BLaER1 (cell line): ENCODE data around the gene GABRQ.

ENCODE experiments used
- H3K27ac ChIP-seq: shearing (Covaris generic); formaldehyde crosslinking; 2 replicates; pipeline ENCODE4 v1.8.1; 2022
- H3K27me3 ChIP-seq: shearing (Covaris generic); formaldehyde crosslinking; 2 replicates; pipeline ENCODE4 v1.8.1; 2022
- H3K36me3 ChIP-seq: shearing (Covaris generic); formaldehyde crosslinking; 2 replicates; pipeline ENCODE4 v1.8.1; 2022
- H3K4me1 ChIP-seq: shearing (Covaris generic); formaldehyde crosslinking; 2 replicates; pipeline ENCODE4 v1.8.1; 2022
- H3K4me2 ChIP-seq: shearing (Covaris generic); formaldehyde crosslinking; 2 replicates; pipeline ENCODE4 v1.8.1; 2022
- H3K4me3 ChIP-seq: shearing (Covaris generic); formaldehyde crosslinking; 2 replicates; pipeline ENCODE4 v1.8.1; 2022
- H3K9ac ChIP-seq: shearing (Covaris generic); formaldehyde crosslinking; 2 replicates; pipeline ENCODE4 v1.8.1; 2022
- H3K9me3 ChIP-seq: shearing (Covaris generic); formaldehyde crosslinking; 2 replicates; pipeline ENCODE4 v1.8.1; 2022
- H4K20me1 ChIP-seq: shearing (Covaris generic); formaldehyde crosslinking; 2 replicates; pipeline ENCODE4 v1.8.1; 2022
- Cebpa-rat ChIP-seq: shearing (Covaris generic); IDR thresholded peaks from 2 replicates; pipeline ENCODE4 v1.8.1; 2022

Gene GABRQ

DNA sequence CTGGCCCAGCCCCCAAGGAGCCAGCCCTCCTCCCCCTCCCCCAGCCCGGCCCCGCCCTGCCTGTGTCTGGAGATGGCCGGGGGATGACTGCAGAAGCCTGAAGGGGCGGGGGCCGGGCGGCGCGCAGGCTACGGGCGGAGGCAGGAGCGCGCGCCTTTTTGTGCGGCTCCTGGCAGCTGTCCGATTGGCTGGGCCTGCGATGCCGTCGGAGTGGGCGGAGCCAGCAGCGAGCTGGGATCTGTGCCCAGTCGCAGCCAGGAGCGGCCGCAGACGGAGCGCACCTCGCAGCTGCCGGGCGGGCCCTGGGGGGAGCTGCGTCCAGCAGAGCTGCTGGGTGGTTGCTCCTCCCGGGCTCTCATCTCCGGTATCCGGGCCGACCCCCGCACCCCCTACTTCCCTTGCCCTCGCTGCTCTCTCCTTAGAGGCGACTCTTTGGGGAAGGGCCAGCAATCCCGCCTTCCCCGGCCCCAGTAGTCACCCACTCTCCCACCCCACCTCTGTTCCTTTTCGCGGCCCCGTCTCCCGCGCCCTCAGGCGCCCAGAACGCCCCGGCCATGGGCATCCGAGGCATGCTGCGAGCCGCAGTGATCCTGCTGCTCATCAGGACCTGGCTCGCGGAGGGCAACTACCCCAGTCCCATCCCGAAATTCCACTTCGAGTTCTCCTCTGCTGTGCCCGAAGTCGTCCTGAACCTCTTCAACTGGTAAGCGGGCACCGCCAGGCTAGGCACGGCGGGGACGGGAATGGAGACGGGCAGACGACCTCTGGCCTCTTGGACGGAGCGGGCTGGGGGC lies at the start of gene GABRQ:
GABRQ (plus strand) TSS at position 247 of the 794 bp plus-strand sequence; CDS start at position 555, 308 bp downstream.
- Histone ChIP-seq H3K27ac (no peak within 1 kb of the TSS), H3K36me3 (no peaks in the 10 kb centered on the region), H4K20me1 (peaks cover 15% of the 10 kb centered on the region; the same call in 1 of the 2 replicates), H3K9ac (no peak within 1 kb of the TSS), H3K4me2 (no peak within 1 kb of the TSS), H3K27me3 (peaks cover 91% of the 10 kb centered on the region), H3K9me3 (no peaks in the 10 kb centered on the region; the same call in 1 of the 2 replicates), H3K4me1 (no peaks in the 10 kb centered on the region), H3K4me3 (no peak within 1 kb of the TSS)
- no peak for TF ChIP-seq Cebpa-rat

DNA sequence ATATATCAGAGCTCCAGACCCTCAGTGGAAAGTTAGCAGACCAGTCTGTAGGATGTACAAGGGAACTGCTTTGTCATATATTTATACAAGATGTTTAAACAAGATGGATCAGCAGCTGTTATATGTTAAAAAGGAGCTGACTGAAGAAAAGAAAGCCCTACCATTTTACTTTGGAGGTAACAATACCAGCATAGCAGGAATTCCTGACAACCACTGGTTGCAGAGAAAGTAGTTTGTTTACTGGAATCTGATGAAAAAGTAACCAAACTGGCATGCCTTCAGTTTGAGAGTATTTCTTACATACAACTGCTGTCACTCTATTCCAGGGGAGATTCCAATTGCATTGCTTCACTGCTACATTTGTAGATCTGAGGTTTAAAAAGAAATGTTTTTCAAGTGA lies 49.5 kb upstream of the GABRQ start:
- Histone ChIP-seq H3K36me3 (no peaks in the 10 kb centered on the region), H3K9ac (no peak overlapping the region), H4K20me1 (no peaks in the 10 kb centered on the region), H3K4me3 (no peak overlapping the region), H3K4me1 (no peaks in the 10 kb centered on the region), H3K9me3 (peaks cover 1% of the 10 kb centered on the region; the same call in 1 of the 2 replicates), H3K27me3 (peaks cover 34% of the 10 kb centered on the region), H3K4me2 (no peak overlapping the region), H3K27ac (no peak overlapping the region)
- TF ChIP-seq Cebpa-rat = no peak

- H3K9ac ChIP-seq = no peak overlapping the region
- H3K4me2 ChIP-seq = no peak overlapping the region
- 0 out of 2 replicates have a peak, but pooled peaks cover 10% of the 10 kb centered on the region for H4K20me1 ChIP-seq
- no peaks in the 10 kb centered on the region for H3K4me1 ChIP-seq
- H3K9me3 ChIP-seq = no peaks in the 10 kb centered on the region
- peaks cover 90% of the 10 kb centered on the region for H3K27me3 ChIP-seq
- no peak for TF ChIP-seq Cebpa-rat
- H3K27ac ChIP-seq = no peak overlapping the region
- H3K4me3 ChIP-seq = no peak overlapping the region
- no peaks in the 10 kb centered on the region for H3K36me3 ChIP-seq
These were observed 36.7 kb upstream of the GABRQ start for GRCh38 chrX:152600853-152601633.

DNA sequence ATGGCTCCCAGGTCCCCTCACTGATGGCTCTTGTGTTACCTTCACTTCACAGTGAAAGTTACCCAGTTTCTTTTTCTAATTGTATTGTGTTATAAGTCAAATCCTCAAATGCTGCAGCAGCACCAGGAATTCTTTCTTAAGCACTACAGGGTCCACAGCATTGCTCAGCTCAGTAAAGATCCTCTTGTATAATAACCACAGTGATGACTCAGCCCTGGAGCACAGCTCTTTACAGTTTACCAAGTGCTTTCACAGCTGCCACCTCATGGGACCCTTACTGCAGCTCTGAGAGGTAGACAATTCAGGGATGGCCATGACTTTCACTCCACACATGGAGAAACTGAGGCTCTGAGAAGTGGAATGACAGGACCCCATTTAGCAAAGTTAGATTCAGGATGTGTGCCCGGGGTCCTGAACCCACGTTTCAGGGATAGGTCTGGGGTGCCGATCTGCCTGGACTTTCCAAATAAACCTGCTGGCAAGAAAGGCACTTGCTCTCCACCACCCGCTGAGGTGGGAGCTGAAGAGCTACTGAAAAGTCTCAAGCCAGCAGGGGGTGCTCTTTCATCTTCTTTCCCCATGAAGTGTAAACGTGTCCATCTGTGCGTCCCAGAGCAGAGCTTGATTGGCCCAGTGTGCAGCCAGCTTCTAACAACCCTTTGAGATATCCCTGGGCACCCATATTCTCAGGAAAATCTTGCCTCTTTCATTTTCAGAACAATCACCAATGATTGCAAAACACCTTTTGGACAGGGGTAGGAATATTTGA lies 35.7 kb upstream of the GABRQ start:
- Histone ChIP-seq H3K4me2 (no peak overlapping the region), H3K27ac (no peak overlapping the region), H3K36me3 (no peaks in the 10 kb centered on the region), H3K9ac (no peak overlapping the region), H3K9me3 (peaks cover 6% of the 10 kb centered on the region; the same call in 1 of the 2 replicates), H4K20me1 (0 out of 2 replicates have a peak, but pooled peaks cover 10% of the 10 kb centered on the region), H3K4me1 (no peaks in the 10 kb centered on the region), H3K27me3 (peaks cover 82% of the 10 kb centered on the region), H3K4me3 (no peak overlapping the region)
- TF ChIP-seq Cebpa-rat = no peak

- Histone ChIP-seq H4K20me1 (no peaks in the 10 kb centered on the region), H3K4me2 (no peak overlapping the region), H3K27me3 (peaks cover 72% of the 10 kb centered on the region), H3K4me3 (no peak overlapping the region), H3K9ac (no peak overlapping the region), H3K4me1 (no peaks in the 10 kb centered on the region), H3K9me3 (no peaks in the 10 kb centered on the region), H3K27ac (no peak overlapping the region), H3K36me3 (no peaks in the 10 kb centered on the region)
- TF ChIP-seq Cebpa-rat = no peak
These were observed 22.9 kb upstream of the GABRQ start for GRCh38 chrX:152614791-152615190.

- Histone ChIP-seq H3K27ac (no peak overlapping the region), H3K4me1 (no peaks in the 10 kb centered on the region), H3K9me3 (no peaks in the 10 kb centered on the region), H3K36me3 (no peaks in the 10 kb centered on the region), H3K4me3 (no peak overlapping the region), H3K9ac (no peak overlapping the region), H3K4me2 (no peak overlapping the region), H4K20me1 (no peaks in the 10 kb centered on the region), H3K27me3 (peaks cover 69% of the 10 kb centered on the region)
- no peak for TF ChIP-seq Cebpa-rat
These were observed 17.8 kb upstream of the GABRQ start for GRCh38 chrX:152619897-152620296.

GRCh38 chrX:152632445-152633097 lies 5.1 kb upstream of the GABRQ start:
- Histone ChIP-seq H3K9ac (no peak overlapping the region), H4K20me1 (peaks cover 8% of the 10 kb centered on the region; the same call in 1 of the 2 replicates), H3K4me1 (no peaks in the 10 kb centered on the region), H3K4me3 (no peak overlapping the region), H3K27ac (no peak overlapping the region), H3K27me3 (peaks cover 92% of the 10 kb centered on the region), H3K9me3 (no peaks in the 10 kb centered on the region), H3K4me2 (no peak overlapping the region), H3K36me3 (no peaks in the 10 kb centered on the region)
- TF ChIP-seq Cebpa-rat = no peak

- Histone ChIP-seq H3K36me3 (no peaks in the 10 kb centered on the region), H3K9me3 (no peaks in the 10 kb centered on the region; the same call in 1 of the 2 replicates), H3K4me1 (no peaks in the 10 kb centered on the region), H3K4me3 (no peak overlapping the region), H3K9ac (no peak overlapping the region), H3K27ac (no peak overlapping the region), H3K4me2 (no peak overlapping the region), H3K27me3 (peaks cover 92% of the 10 kb centered on the region), H4K20me1 (peaks cover 15% of the 10 kb centered on the region; the same call in 1 of the 2 replicates)
- TF ChIP-seq Cebpa-rat = no peak
These were observed 1.8 kb upstream of the GABRQ start for GRCh38 chrX:152635941-152636340.

- Histone ChIP-seq H3K9me3 (no peaks in the 10 kb centered on the region; the same call in 1 of the 2 replicates), H3K9ac (no peak overlapping the region), H3K4me1 (no peaks in the 10 kb centered on the region), H3K27me3 (peaks cover 92% of the 10 kb centered on the region), H3K36me3 (no peaks in the 10 kb centered on the region), H3K4me3 (no peak overlapping the region), H3K27ac (no peak overlapping the region), H3K4me2 (no peak overlapping the region), H4K20me1 (peaks cover 15% of the 10 kb centered on the region; the same call in 1 of the 2 replicates)
- no peak for TF ChIP-seq Cebpa-rat
These were observed 779 bp downstream of the GABRQ start for GRCh38 chrX:152638443-152638904.
